Heart left ventricle (tissue), 16 donors: ENCODE measurements around the gene PDE11A. TPM values are rescaled to one million over a fixed set of nuclear protein-coding genes. Genes with fewer than 3 reads are reported as not detected.
A peak's percentile ranks its signal among the peaks of the same experiment; 100 is the strongest.

Experiments
- ATAC-seq, 4 donors: fragments of 200-7000 bp; cut with Tn5 transposase; one replicate each; pipeline ENCODE4 v1.9.1; 2020 to 2022; ENCODE audit warnings: moderate library complexity in 4 of 4, mild to moderate bottlenecking in 3 of 4, moderate number of reproducible peaks in 1 of 4
- DNase-seq, 5 donors: peaks; one replicate each; pipeline ENCODE4 v3.0.0-alpha.2; 2020
- H3K27ac ChIP-seq, 12 donors: fragments of 200-600 bp; sonication (generic) in 4 of 12; one replicate each; pipeline versions ENCODE4 v1.5.0 to v1.8.0; 2016 to 2022; ENCODE audit warnings: mild to moderate bottlenecking in 2 of 12
- H3K27me3 ChIP-seq, 9 donors: fragments of 200-600 bp; sonication (generic) in 2 of 9; one replicate each; pipeline versions ENCODE4 v1.5.1 to v1.8.0; 2016 to 2022; ENCODE audit warnings: mild to moderate bottlenecking in 3 of 9
- H3K36me3 ChIP-seq, 9 donors: fragments of 200-600 bp; sonication (generic) in 2 of 9; one replicate each; pipeline versions ENCODE4 v1.5.0 to v1.8.0; 2018 to 2022; ENCODE audit warnings: mild to moderate bottlenecking in 2 of 9
- H3K4me1 ChIP-seq, 12 donors: fragments of 200-600 bp; sonication (generic) in 4 of 12; one replicate each; pipeline versions ENCODE4 v1.5.0 to v1.8.0; 2016 to 2022; ENCODE audit warnings: mild to moderate bottlenecking in 3 of 12
- H3K4me3 ChIP-seq, 12 donors: fragments of 200-600 bp; sonication (generic) in 4 of 12; one replicate each; pipeline versions ENCODE4 v1.5.0 to v1.8.0; 2017 to 2022; ENCODE audit warnings: mild to moderate bottlenecking in 9 of 12, moderate library complexity in 4 of 12
- H3K9me3 ChIP-seq, 12 donors: fragments of 200-600 bp; sonication (generic) in 4 of 12; one replicate each; pipeline versions ENCODE4 v1.5.0 to v1.8.0; 2016 to 2022; ENCODE audit warnings: mild to moderate bottlenecking in 1 of 12
- CTCF ChIP-seq, 12 donors: fragments of 200-600 bp; sonication (generic) in 4 of 12; IDR thresholded peaks; one replicate each; pipeline versions ENCODE4 v1.5.0 to v1.8.0; 2018 to 2022; ENCODE audit warnings: antibody characterized with exemption in 12 of 12, mild to moderate bottlenecking in 5 of 12
- POLR2A ChIP-seq, 2 donors: fragments of 450-650 bp; IDR thresholded peaks; one replicate each; pipeline ENCODE4 v1.6.1; 2017; ENCODE audit warnings: antibody characterized with exemption in 2 of 2, mild to moderate bottlenecking in 2 of 2, moderate library complexity in 2 of 2
- WGBS, 4 donors: extraction: QIAGEN DNeasy Blood & Tissue Kit in 2 of 4; methylation state at CpG; one replicate each; pipeline versions ENCODE4 v1.1.5 to v1.1.7; 2013 to 2018; 5-methylcytosine and 5-hydroxymethylcytosine counted together
- intact Hi-C, 10 donors: fragments of 100-400 bp; cut with DNase I; formaldehyde crosslinking; loops; one replicate each; pipeline versions ENCODE4 v1.11.1 to v1.14.2; 2022
- polyA plus RNA-seq, 2 donors: library from polyadenylated mRNA; stranded (reverse); fragments of 200-250 nt; gene quantifications; one replicate each; pipeline ENCODE4 v1.2.3, GENCODE V29; 2013
- total RNA-seq, 9 donors: library from RNA; depleted of rRNA in 2 of 9; stranded (reverse); fragments of >200 nt in 2 of 9; fragmentation: NEBNext Ultra II Directional in 3 of 9; extraction: Animal tissue kit (Norgen Biotek cat#: 25700) in 3 of 9; gene quantifications; one replicate each; pipeline versions ENCODE4 v1.1.0 to v1.2.4, GENCODE V29; 2016 to 2023
- donor health status: ischemic (EF 13 %, LVEDD 7.1; RV severe dilation, severe dysfunction).
- donor health status: healthy with polysubstance abuse.
- donor health status: DM: no; HTN: yes; CAD: no.
- donor health status: DM: no; HTN: no; CAD: no.
- donor health status: ischemic (EF 25% LVEDD 6.9; RV normal size, moderate dysfunction).
- donor health status: ischemic (EF 25% LVEDD 5.7; RV mildly dilated, moderate dysfunction).
- donor health status: healthy.
- donor health status: DM: yes; HTN: yes; CAD: no.
- donor health status: ischemic (EF 35%, LVEDD 5.7; RV mildly dilated, moderate dysfunction).
- donor health status: nonischemic (EF 11% LVEDD 7.7; RV severe dilation, severe dysfunction).
- donor health status: DM: yes; HTN: yes; CAD: no.
- donor health status: PGD.
- donor health status: ischemic (EF 29% LVEDD 5.4; RV normal size, mild dysfunction).
- donor health status: nonischemic (EF 23%, LVEDD 6.1; RV moderate dilation, normal function).

PDE11A gene
- total and polyA plus RNA-seq, 11 donors: 0.24 to 2.9 (median 0.88) TPM

GRCh38 chr2:178008636-178009289, 63.8 kb downstream of the PDE11A start:
- Histone ChIP-seq H3K36me3 (no peaks in the 10 kb centered on the region), H3K9me3 (no peaks in the 10 kb centered on the region), H3K4me3 (no peak overlapping the region), H3K27me3 (no peaks in the 10 kb centered on the region), H3K4me1 (no peaks in the 10 kb centered on the region), H3K27ac (no peak overlapping the region)
- ATAC-seq (peak in 3 of 4 donors; percentile 44 to 64 (median 45)), DNase-seq (peak; percentile 44 to 68 (median 57))
- WGBS, 4 donors: 42 to 56% (median 45%) methylated on average over 5 of the region's 5 CpGs
- intact Hi-C loops: no loop called here
- TF ChIP-seq POLR2A (IDR thresholded peaks at IDR 0.05) (no peak), CTCF (IDR thresholded peaks at IDR 0.05) (no peak)

GRCh38 chr2:178006710-178007109, 65.9 kb downstream of the PDE11A start:
- Histone ChIP-seq H3K9me3 (no peaks in the 10 kb centered on the region), H3K4me1 (no peaks in the 10 kb centered on the region), H3K36me3 (no peaks in the 10 kb centered on the region), H3K27ac (no peak overlapping the region), H3K27me3 (no peaks in the 10 kb centered on the region), H3K4me3 (no peak overlapping the region)
- intact Hi-C loops: no loop called here
- ATAC-seq (no peak), DNase-seq (no peak)
- WGBS, 4 donors: 85 to 93% (median 90%) methylated on average over 1 of the region's 1 CpG
- TF ChIP-seq POLR2A (IDR thresholded peaks at IDR 0.05): no peak
- no peak for TF ChIP-seq CTCF (IDR thresholded peaks at IDR 0.05)

GRCh38 chr2:178005756-178006155, 66.8 kb downstream of the PDE11A start:
- Histone ChIP-seq H3K27me3 (no peaks in the 10 kb centered on the region), H3K9me3 (no peaks in the 10 kb centered on the region), H3K36me3 (no peaks in the 10 kb centered on the region), H3K27ac (no peak overlapping the region), H3K4me1 (no peaks in the 10 kb centered on the region), H3K4me3 (no peak overlapping the region)
- TF ChIP-seq POLR2A (IDR thresholded peaks at IDR 0.05): no peak
- no peak for TF ChIP-seq CTCF (IDR thresholded peaks at IDR 0.05)
- DNase-seq (no peak), ATAC-seq (no peak)
- intact Hi-C loops: no loop called here

GRCh38 chr2:178002038-178002437, 70.5 kb downstream of the PDE11A start:
- Histone ChIP-seq H3K9me3 (no peaks in the 10 kb centered on the region), H3K4me3 (no peak overlapping the region), H3K4me1 (no peaks in the 10 kb centered on the region), H3K27ac (no peak overlapping the region), H3K36me3 (no peaks in the 10 kb centered on the region), H3K27me3 (no peaks in the 10 kb centered on the region)
- TF ChIP-seq CTCF (IDR thresholded peaks at IDR 0.05) (no peak), POLR2A (IDR thresholded peaks at IDR 0.05) (no peak)
- DNase-seq (no peak), ATAC-seq (no peak)
- intact Hi-C loops: no loop called here
